ENCODE results near the gene AGMO.

The AGMO gene

DNA sequence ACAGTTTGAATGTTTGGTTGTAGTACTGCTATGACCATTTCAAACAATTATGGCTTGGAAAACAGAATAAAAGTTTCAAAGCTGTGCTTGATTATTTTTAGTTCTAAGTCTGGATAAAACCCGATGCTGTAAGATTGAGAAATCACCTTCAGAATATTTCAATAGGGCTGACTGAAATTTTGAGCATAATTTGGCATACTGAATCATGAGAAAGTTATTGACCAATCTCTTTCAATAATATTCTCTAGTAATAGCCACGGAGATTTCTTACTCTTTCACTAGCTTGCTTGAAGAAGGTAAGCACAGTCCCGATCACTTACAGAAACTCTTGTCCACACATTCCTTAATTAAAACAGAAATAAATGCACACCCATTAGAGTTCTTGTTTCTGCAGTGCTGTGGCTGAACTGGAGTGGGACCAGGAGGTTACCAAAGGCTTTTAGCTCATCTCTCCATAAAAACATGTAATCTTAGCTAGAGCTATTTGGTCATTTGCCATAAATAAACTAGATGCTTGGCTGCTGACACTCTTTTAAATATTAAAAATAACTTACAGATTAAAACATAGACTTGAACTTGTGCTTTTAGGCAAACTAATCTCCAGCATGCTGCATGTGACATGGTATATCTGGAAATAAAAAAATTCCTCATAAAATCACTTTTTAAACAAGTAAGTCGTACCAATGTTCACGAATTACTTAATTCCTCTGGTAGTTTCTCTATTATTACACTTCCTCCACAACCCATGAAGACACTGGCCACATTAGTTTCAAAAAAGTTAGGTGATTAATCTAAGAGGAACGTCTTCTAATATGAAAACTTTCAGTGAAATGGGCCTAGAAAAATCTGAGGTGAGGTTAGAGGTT is 97.8 kb downstream of the AGMO start:
- DNase-seq (ENCODE audit: low read depth, low spot score), result no peak
- no peaks in the 10 kb centered on the region for H3K27me3 ChIP-seq (ENCODE audit: control insufficient read depth, insufficient read depth, low read length)
- no peak overlapping the region for H3K27ac ChIP-seq (ENCODE audit: low read length)
- no peaks in the 10 kb centered on the region for H3K36me3 ChIP-seq (ENCODE audit: control insufficient read depth, insufficient read depth, low read length)
- no peaks in the 10 kb centered on the region for H3K9me3 ChIP-seq (ENCODE audit: control insufficient read depth, insufficient read depth, low read length)
- no CpG with 5 or more reads among the region's 6 CpGs for WGBS (ENCODE audit: insufficient coverage, insufficient read length)
- no peak overlapping the region for H3K4me3 ChIP-seq (ENCODE audit: low read length)
- no peaks in the 10 kb centered on the region for H3K4me1 ChIP-seq (ENCODE audit: control insufficient read depth, insufficient read depth, low read length)

- Histone ChIP-seq H3K27ac (ENCODE audit: low read length) (no peak overlapping the region), H3K4me3 (ENCODE audit: low read length) (no peak overlapping the region), H3K4me1 (ENCODE audit: control insufficient read depth, insufficient read depth, low read length) (no peaks in the 10 kb centered on the region), H3K36me3 (ENCODE audit: control insufficient read depth, insufficient read depth, low read length) (no peaks in the 10 kb centered on the region), H3K27me3 (ENCODE audit: control insufficient read depth, insufficient read depth, low read length) (no peaks in the 10 kb centered on the region), H3K9me3 (ENCODE audit: control insufficient read depth, insufficient read depth, low read length) (no peaks in the 10 kb centered on the region)
- no CpG with 5 or more reads among the region's 2 CpGs for WGBS (ENCODE audit: insufficient coverage, insufficient read length)
- no peak for DNase-seq (ENCODE audit: low read depth, low spot score)
Measured at GRCh38 chr7:15462721-15463389, 99.0 kb downstream of the AGMO start.

DNA sequence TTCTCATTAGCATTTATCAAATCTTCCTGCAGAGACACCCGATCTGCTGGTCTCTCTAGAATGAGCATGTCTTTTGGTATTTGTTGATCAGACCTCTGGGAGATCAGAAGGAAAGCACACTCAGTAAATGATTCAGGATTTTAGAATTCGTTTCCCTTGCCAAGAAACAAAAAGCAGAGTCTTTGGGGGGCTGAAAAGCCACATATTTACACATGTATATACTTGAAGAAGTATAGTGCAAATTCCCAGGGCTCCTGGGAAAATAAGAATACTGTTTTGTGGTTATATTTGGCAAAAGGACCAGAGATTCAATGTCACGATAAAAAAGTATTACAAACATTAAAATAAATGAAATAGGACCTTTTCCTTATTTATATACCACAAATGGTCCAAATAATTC is 100.2 kb downstream of the AGMO start:
- no peak for DNase-seq (ENCODE audit: low read depth, low spot score)
- Histone ChIP-seq H3K4me1 (ENCODE audit: control insufficient read depth, insufficient read depth, low read length) (no peaks in the 10 kb centered on the region), H3K27ac (ENCODE audit: low read length) (no peak overlapping the region), H3K9me3 (ENCODE audit: control insufficient read depth, insufficient read depth, low read length) (no peaks in the 10 kb centered on the region), H3K36me3 (ENCODE audit: control insufficient read depth, insufficient read depth, low read length) (no peaks in the 10 kb centered on the region), H3K4me3 (ENCODE audit: low read length) (no peak overlapping the region), H3K27me3 (ENCODE audit: control insufficient read depth, insufficient read depth, low read length) (no peaks in the 10 kb centered on the region)
- no CpG with 5 or more reads among the region's 3 CpGs for WGBS (ENCODE audit: insufficient coverage, insufficient read length)

GRCh38 chr7:15459018-15459615 is 102.7 kb downstream of the AGMO start:
- H3K27ac ChIP-seq (ENCODE audit: low read length), result no peak overlapping the region
- no peaks in the 10 kb centered on the region for H3K9me3 ChIP-seq (ENCODE audit: control insufficient read depth, insufficient read depth, low read length)
- no peak overlapping the region for H3K4me3 ChIP-seq (ENCODE audit: low read length)
- WGBS (ENCODE audit: insufficient coverage, insufficient read length), result no CpG with 5 or more reads among the region's 6 CpGs
- no peaks in the 10 kb centered on the region for H3K4me1 ChIP-seq (ENCODE audit: control insufficient read depth, insufficient read depth, low read length)
- no peak for DNase-seq (ENCODE audit: low read depth, low spot score)
- H3K27me3 ChIP-seq (ENCODE audit: control insufficient read depth, insufficient read depth, low read length), result no peaks in the 10 kb centered on the region
- H3K36me3 ChIP-seq (ENCODE audit: control insufficient read depth, insufficient read depth, low read length), result no peaks in the 10 kb centered on the region

DNA sequence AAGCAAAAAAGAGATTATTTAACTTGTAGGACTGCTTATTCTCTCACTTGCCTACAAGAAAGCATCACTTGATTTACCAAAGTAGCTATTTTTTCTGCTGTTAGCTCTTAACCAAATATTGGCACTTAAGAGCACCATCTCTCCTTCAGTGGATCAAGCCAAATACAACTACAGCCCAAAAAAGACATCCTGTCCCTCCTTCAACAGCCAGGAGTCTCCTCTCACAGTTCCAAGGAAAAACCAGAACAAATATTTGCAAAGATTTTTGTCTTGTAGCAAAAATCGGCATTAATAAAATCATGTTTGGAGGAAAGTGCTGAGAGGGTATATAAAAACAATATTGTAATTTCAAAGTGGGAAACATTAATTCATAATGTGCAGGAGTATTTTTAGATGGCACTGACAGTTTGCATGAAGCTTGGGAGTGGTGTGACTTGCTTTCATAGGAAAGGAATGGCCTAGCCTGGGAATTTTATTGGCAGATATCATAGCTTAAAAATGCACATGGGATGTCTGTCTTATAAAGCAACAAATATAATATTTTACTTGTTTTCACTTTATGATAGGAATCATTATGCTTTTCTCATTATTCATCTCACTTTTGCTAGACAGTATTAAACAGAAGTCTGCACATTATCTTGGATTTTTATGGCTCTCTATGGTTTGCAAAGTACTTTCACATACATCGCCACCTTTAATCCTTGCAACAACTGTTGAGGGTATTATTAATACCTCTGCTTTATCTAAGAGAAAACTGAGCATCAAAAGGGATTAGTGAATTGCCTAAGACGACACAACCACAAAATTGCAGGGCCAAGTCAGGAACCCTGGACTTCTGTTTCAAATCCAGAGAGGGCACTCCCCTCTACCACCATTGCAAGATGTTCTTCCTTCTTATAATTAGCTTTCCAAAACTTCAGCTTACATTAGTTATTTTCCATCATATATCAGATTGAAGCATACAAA is 103.5 kb downstream of the AGMO start:
- WGBS (ENCODE audit: insufficient coverage, insufficient read length), result no CpG with 5 or more reads among the region's 3 CpGs
- Histone ChIP-seq H3K36me3 (ENCODE audit: control insufficient read depth, insufficient read depth, low read length) (no peaks in the 10 kb centered on the region), H3K4me3 (ENCODE audit: low read length) (no peak overlapping the region), H3K4me1 (ENCODE audit: control insufficient read depth, insufficient read depth, low read length) (no peaks in the 10 kb centered on the region), H3K9me3 (ENCODE audit: control insufficient read depth, insufficient read depth, low read length) (no peaks in the 10 kb centered on the region), H3K27me3 (ENCODE audit: control insufficient read depth, insufficient read depth, low read length) (no peaks in the 10 kb centered on the region), H3K27ac (ENCODE audit: low read length) (no peak overlapping the region)
- no peak for DNase-seq (ENCODE audit: low read depth, low spot score)

- H3K27me3 ChIP-seq (ENCODE audit: control insufficient read depth, insufficient read depth, low read length), result no peaks in the 10 kb centered on the region
- H3K9me3 ChIP-seq (ENCODE audit: control insufficient read depth, insufficient read depth, low read length), result no peaks in the 10 kb centered on the region
- no peaks in the 10 kb centered on the region for H3K36me3 ChIP-seq (ENCODE audit: control insufficient read depth, insufficient read depth, low read length)
- H3K4me1 ChIP-seq (ENCODE audit: control insufficient read depth, insufficient read depth, low read length), result no peaks in the 10 kb centered on the region
- no peak for DNase-seq (ENCODE audit: low read depth, low spot score)
- no peak overlapping the region for H3K27ac ChIP-seq (ENCODE audit: low read length)
- no peak overlapping the region for H3K4me3 ChIP-seq (ENCODE audit: low read length)
- no CpG with 5 or more reads among the region's 3 CpGs for WGBS (ENCODE audit: insufficient coverage, insufficient read length)
Measured at GRCh38 chr7:15452670-15453069, 109.1 kb downstream of the AGMO start.

GRCh38 chr7:15446722-15447121 is 115.1 kb downstream of the AGMO start:
- Histone ChIP-seq H3K27ac (ENCODE audit: low read length) (no peak overlapping the region), H3K4me3 (ENCODE audit: low read length) (no peak overlapping the region), H3K4me1 (ENCODE audit: control insufficient read depth, insufficient read depth, low read length) (no peaks in the 10 kb centered on the region), H3K27me3 (ENCODE audit: control insufficient read depth, insufficient read depth, low read length) (no peaks in the 10 kb centered on the region), H3K9me3 (ENCODE audit: control insufficient read depth, insufficient read depth, low read length) (no peaks in the 10 kb centered on the region), H3K36me3 (ENCODE audit: control insufficient read depth, insufficient read depth, low read length) (no peaks in the 10 kb centered on the region)
- no CpG with 5 or more reads among the region's 2 CpGs for WGBS (ENCODE audit: insufficient coverage, insufficient read length)
- DNase-seq (ENCODE audit: low read depth, low spot score), result no peak

GRCh38 chr7:15446280-15446679 is 115.5 kb downstream of the AGMO start:
- Histone ChIP-seq H3K27me3 (ENCODE audit: control insufficient read depth, insufficient read depth, low read length) (no peaks in the 10 kb centered on the region), H3K36me3 (ENCODE audit: control insufficient read depth, insufficient read depth, low read length) (no peaks in the 10 kb centered on the region), H3K4me3 (ENCODE audit: low read length) (no peak overlapping the region), H3K9me3 (ENCODE audit: control insufficient read depth, insufficient read depth, low read length) (no peaks in the 10 kb centered on the region), H3K4me1 (ENCODE audit: control insufficient read depth, insufficient read depth, low read length) (no peaks in the 10 kb centered on the region), H3K27ac (ENCODE audit: low read length) (no peak overlapping the region)
- no peak for DNase-seq (ENCODE audit: low read depth, low spot score)
- no CpG with 5 or more reads among the region's 1 CpG for WGBS (ENCODE audit: insufficient coverage, insufficient read length)

DNA sequence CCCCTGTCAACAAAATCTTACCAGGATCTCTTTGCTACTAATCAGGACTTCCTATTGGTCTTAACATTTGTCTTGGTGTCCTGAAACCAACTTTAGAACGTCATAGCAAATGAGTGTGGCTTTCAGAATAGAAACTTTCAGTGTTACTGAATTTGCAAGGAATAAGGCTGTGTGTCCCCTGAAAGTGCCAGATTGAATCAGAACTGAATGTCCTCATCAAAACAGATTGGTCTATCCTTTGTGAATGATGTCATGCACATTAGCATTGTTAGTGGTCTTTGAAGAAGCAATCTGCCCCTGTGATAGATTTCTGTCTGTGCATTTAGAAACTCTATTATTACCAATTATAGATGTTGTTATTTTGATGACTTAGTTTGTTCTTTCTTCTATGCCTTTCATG is 119.9 kb downstream of the AGMO start:
- Histone ChIP-seq H3K27me3 (ENCODE audit: control insufficient read depth, insufficient read depth, low read length) (no peaks in the 10 kb centered on the region), H3K4me3 (ENCODE audit: low read length) (no peak overlapping the region), H3K27ac (ENCODE audit: low read length) (no peak overlapping the region), H3K9me3 (ENCODE audit: control insufficient read depth, insufficient read depth, low read length) (no peaks in the 10 kb centered on the region), H3K36me3 (ENCODE audit: control insufficient read depth, insufficient read depth, low read length) (no peaks in the 10 kb centered on the region), H3K4me1 (ENCODE audit: control insufficient read depth, insufficient read depth, low read length) (no peaks in the 10 kb centered on the region)
- WGBS (ENCODE audit: insufficient coverage, insufficient read length), result no CpG with 5 or more reads among the region's 1 CpG
- no peak for DNase-seq (ENCODE audit: low read depth, low spot score)

DNA sequence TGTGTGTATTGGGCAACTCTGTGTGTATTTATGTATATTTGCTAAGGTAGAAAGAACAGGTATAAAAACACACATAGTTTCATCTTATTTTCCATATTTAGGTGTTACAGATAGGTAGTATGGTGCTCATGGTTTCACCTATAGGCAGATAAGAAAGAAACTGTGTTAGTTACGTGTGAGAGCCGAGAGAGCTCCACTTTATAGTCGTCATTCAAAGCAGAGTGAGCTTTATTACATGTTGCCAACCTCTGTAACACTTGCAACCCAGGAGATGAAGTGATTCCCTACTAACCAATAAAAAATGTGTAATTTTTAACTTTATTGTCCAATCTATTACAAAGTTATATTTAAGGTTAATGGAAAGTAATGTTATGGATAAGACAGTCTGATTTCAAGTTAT is 121.3 kb downstream of the AGMO start:
- H3K4me1 ChIP-seq (ENCODE audit: control insufficient read depth, insufficient read depth, low read length), result no peaks in the 10 kb centered on the region
- no peak overlapping the region for H3K4me3 ChIP-seq (ENCODE audit: low read length)
- H3K27me3 ChIP-seq (ENCODE audit: control insufficient read depth, insufficient read depth, low read length), result no peaks in the 10 kb centered on the region
- no peak overlapping the region for H3K27ac ChIP-seq (ENCODE audit: low read length)
- DNase-seq (ENCODE audit: low read depth, low spot score), result no peak
- no peaks in the 10 kb centered on the region for H3K9me3 ChIP-seq (ENCODE audit: control insufficient read depth, insufficient read depth, low read length)
- H3K36me3 ChIP-seq (ENCODE audit: control insufficient read depth, insufficient read depth, low read length), result no peaks in the 10 kb centered on the region
- no CpG with 5 or more reads among the region's 3 CpGs for WGBS (ENCODE audit: insufficient coverage, insufficient read length)
